Stimulated activated CD4-positive, alpha-beta T cell treated with anti-CD3 and anti-CD28 coated beads, Interleukin-15, amount 100 ng/mL, for 24 hours (primary cell): Measurements from ENCODE around the gene GJD3.

Source experiments
- DNase-seq: peaks from one replicate; pipeline ENCODE4 v3.0.0-alpha.2; 2020

GJD3 gene

GRCh38 chr17:40320756-40321523 is 43.6 kb downstream of the GJD3 start:
- peak; percentile 37 for DNase-seq

- DNase-seq: peak; percentile 74
These were observed 44.6 kb downstream of the GJD3 start for GRCh38 chr17:40319651-40320540.

GRCh38 chr17:40318830-40319391 is 45.6 kb downstream of the GJD3 start:
- no peak for DNase-seq

- DNase-seq: peak; percentile 95
These were observed 46.4 kb downstream of the GJD3 start for GRCh38 chr17:40317880-40318829.

GRCh38 chr17:40317345-40317873 is 47.1 kb downstream of the GJD3 start:
- DNase-seq: peak; percentile 65

- no peak for DNase-seq
These were observed 47.8 kb downstream of the GJD3 start for GRCh38 chr17:40316571-40317344.

- DNase-seq: peak; percentile 17
These were observed 48.6 kb downstream of the GJD3 start for GRCh38 chr17:40315678-40316570.

- no peak for DNase-seq
These were observed 49.3 kb downstream of the GJD3 start for GRCh38 chr17:40315206-40315605.

- DNase-seq: peak; percentile 89
These were observed 50.0 kb downstream of the GJD3 start for GRCh38 chr17:40314584-40314956.

- DNase-seq: no peak
These were observed 50.6 kb downstream of the GJD3 start for GRCh38 chr17:40313668-40314583.
